OCI-LY1 (cell line): ENCODE data around the gene SPINT1.

Source experiments
- H2AFZ ChIP-seq: fragments of 200-600 bp; sonication (generic), shearing (Covaris generic); 2 replicates; pipeline ENCODE4 v1.6.0; 2014; ENCODE audit warnings: antibody characterized with exemption, mild to moderate bottlenecking, low read length
- H3F3A ChIP-seq: fragments of 200-600 bp; sonication (generic), shearing (Covaris generic); 2 replicates; pipeline ENCODE4 v1.6.0; 2014; ENCODE audit warnings: mild to moderate bottlenecking, antibody characterized with exemption, low read length, moderate library complexity; ENCODE audit not compliant: insufficient read depth
- H3K27ac ChIP-seq: fragments of 200-600 bp; sonication (generic); 2 replicates; pipeline ENCODE4 v1.5.1; 2014; ENCODE audit warnings: low read length, mixed run types, mild to moderate bottlenecking, low read depth; ENCODE audit not compliant: poor library complexity, severe bottlenecking
- H3K27me3 ChIP-seq: fragments of 200-600 bp; sonication (generic); 2 replicates; pipeline ENCODE4 v1.6.0; 2014; ENCODE audit warnings: antibody characterized with exemption, mild to moderate bottlenecking, low read length, moderate library complexity; ENCODE audit not compliant: insufficient read depth
- H3K36me3 ChIP-seq: fragments of 200-600 bp; sonication (generic); 2 replicates; pipeline ENCODE4 v1.6.1; 2014; ENCODE audit warnings: mild to moderate bottlenecking, antibody characterized with exemption, low read length, moderate library complexity, mixed read lengths; ENCODE audit not compliant: insufficient read depth
- H3K4me1 ChIP-seq: fragments of 200-600 bp; sonication (generic); 2 replicates; pipeline ENCODE4 v1.5.1; 2014; ENCODE audit warnings: mild to moderate bottlenecking, low read length, moderate library complexity; ENCODE audit not compliant: insufficient read depth, severe bottlenecking
- H3K4me2 ChIP-seq: fragments of 200-600 bp; sonication (generic), shearing (Covaris generic); 2 replicates; pipeline ENCODE4 v1.6.1; 2014; ENCODE audit warnings: low read length
- H3K4me3 ChIP-seq: fragments of 200-600 bp; sonication (generic); 2 replicates; pipeline ENCODE4 v1.5.1; 2014; ENCODE audit warnings: low read length, low read depth, mild to moderate bottlenecking, mixed read lengths; ENCODE audit not compliant: poor library complexity, severe bottlenecking
- H3K79me2 ChIP-seq: fragments of 200-600 bp; shearing (Covaris generic); 2 replicates; pipeline ENCODE4 v1.6.1; 2016; ENCODE audit warnings: mixed run types, low read length, mixed read lengths; ENCODE audit not compliant: insufficient read depth
- H3K9ac ChIP-seq: fragments of 200-600 bp; sonication (generic), shearing (Covaris generic); 2 replicates; pipeline ENCODE4 v1.6.1; 2014; ENCODE audit warnings: mild to moderate bottlenecking, low read length, mixed read lengths
- H3K9me2 ChIP-seq: fragments of 200-600 bp; sonication (generic), shearing (Covaris generic); 2 replicates; pipeline ENCODE4 v1.6.1; 2014; ENCODE audit warnings: low read depth, mild to moderate bottlenecking, low read length, mixed read lengths
- H3K9me3 ChIP-seq: fragments of 200-600 bp; shearing (Covaris generic); 2 replicates; pipeline ENCODE4 v1.6.1; 2014; ENCODE audit warnings: low read length, mixed read lengths
- H4K20me1 ChIP-seq: fragments of 200-600 bp; sonication (generic), shearing (Covaris generic); 2 replicates; pipeline ENCODE4 v1.6.0; 2016; ENCODE audit warnings: mild to moderate bottlenecking, low read length; ENCODE audit not compliant: insufficient read depth
- EZH2 ChIP-seq: fragments of 200-600 bp; sonication (generic), shearing (Covaris generic); IDR thresholded peaks from 2 replicates; pipeline ENCODE4 v1.8.0; 2017; ENCODE audit warnings: borderline replicate concordance, mixed run types, mild to moderate bottlenecking, antibody characterized with exemption, low read length, moderate library complexity, mixed read lengths
- TF ChIP-seq, protein P1 (sequence below): fragments of 200-600 bp; sonication (generic), shearing (Covaris generic); IDR thresholded peaks from 2 replicates; pipeline ENCODE4 v1.5.1; 2017; ENCODE audit warnings: mild to moderate bottlenecking, antibody characterized with exemption, low read length, moderate library complexity, mixed read lengths

The SPINT1 gene

DNA sequence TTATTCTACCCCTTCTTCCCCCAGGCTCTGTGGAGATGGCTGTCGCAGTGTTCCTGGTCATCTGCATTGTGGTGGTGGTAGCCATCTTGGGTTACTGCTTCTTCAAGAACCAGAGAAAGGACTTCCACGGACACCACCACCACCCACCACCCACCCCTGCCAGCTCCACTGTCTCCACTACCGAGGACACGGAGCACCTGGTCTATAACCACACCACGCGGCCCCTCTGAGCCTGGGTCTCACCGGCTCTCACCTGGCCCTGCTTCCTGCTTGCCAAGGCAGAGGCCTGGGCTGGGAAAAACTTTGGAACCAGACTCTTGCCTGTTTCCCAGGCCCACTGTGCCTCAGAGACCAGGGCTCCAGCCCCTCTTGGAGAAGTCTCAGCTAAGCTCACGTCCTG, 12.9 kb downstream of the SPINT1 start:
- Histone ChIP-seq H3K27me3 (no peaks in the 10 kb centered on the region), H3K9me3 (no peaks in the 10 kb centered on the region), H3K9ac (no peak overlapping the region), H3K27ac (no peak overlapping the region), H3F3A (no peaks in the 10 kb centered on the region), H3K79me2 (no peaks in the 10 kb centered on the region), H3K4me1 (peaks cover 4% of the 10 kb centered on the region), H2AFZ (no peak overlapping the region), H3K9me2 (no peaks in the 10 kb centered on the region), H4K20me1 (no peaks in the 10 kb centered on the region), H3K4me2 (no peak overlapping the region), H3K36me3 (peaks cover 14% of the 10 kb centered on the region; the same call in 1 of the 2 replicates), H3K4me3 (no peak overlapping the region)
- TF ChIP-seq EZH2, result no peak
- TF ChIP-seq, protein P1, sequence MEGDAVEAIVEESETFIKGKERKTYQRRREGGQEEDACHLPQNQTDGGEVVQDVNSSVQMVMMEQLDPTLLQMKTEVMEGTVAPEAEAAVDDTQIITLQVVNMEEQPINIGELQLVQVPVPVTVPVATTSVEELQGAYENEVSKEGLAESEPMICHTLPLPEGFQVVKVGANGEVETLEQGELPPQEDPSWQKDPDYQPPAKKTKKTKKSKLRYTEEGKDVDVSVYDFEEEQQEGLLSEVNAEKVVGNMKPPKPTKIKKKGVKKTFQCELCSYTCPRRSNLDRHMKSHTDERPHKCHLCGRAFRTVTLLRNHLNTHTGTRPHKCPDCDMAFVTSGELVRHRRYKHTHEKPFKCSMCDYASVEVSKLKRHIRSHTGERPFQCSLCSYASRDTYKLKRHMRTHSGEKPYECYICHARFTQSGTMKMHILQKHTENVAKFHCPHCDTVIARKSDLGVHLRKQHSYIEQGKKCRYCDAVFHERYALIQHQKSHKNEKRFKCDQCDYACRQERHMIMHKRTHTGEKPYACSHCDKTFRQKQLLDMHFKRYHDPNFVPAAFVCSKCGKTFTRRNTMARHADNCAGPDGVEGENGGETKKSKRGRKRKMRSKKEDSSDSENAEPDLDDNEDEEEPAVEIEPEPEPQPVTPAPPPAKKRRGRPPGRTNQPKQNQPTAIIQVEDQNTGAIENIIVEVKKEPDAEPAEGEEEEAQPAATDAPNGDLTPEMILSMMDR, result no peak

DNA sequence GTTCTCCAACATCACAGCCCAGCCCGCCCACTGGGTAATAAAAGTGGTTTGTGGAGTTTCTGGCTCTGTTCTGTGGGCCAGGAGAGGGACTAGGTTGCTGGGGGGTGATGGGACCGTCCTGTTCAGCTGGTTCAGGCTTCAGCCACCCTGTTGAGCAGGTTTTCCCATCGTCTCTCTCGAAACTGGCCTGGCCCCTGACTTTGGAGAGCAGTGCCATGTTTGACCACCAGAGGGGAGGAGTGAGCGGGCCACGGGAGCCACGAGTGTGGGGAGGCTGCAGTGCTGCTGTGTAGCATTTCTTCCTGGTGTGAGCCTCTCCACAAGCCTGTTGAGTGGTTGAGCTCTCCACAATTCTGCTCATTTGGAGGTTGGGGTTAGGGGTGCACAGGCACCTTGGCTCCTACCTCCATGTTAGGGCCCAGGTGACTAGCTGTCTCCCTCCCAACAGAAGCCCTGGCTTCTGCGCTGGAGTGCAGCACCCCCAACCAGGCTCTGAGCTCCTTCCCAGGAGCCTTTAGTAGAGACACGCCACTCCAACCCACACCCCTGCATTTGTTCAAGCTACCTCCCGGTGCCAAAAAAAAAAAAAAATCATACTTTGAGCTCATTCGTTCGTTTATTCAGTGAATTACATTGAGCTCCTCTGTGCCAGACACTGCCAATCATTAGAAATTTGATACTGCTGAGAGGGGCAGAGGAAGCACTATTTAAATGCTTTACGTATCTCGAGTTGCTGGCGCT, 13.9 kb downstream of the SPINT1 start:
- Histone ChIP-seq H3K27ac (no peak overlapping the region), H2AFZ (no peak overlapping the region), H3K36me3 (peaks cover 14% of the 10 kb centered on the region; the same call in 1 of the 2 replicates), H4K20me1 (no peaks in the 10 kb centered on the region), H3K27me3 (no peaks in the 10 kb centered on the region), H3K4me2 (no peak overlapping the region), H3F3A (no peaks in the 10 kb centered on the region), H3K4me1 (peaks cover 4% of the 10 kb centered on the region), H3K79me2 (no peaks in the 10 kb centered on the region), H3K9me3 (no peaks in the 10 kb centered on the region), H3K9me2 (no peaks in the 10 kb centered on the region), H3K4me3 (no peak overlapping the region), H3K9ac (no peak overlapping the region)
- no peak for TF ChIP-seq EZH2
- TF ChIP-seq, protein P1, result peak; percentile 94

DNA sequence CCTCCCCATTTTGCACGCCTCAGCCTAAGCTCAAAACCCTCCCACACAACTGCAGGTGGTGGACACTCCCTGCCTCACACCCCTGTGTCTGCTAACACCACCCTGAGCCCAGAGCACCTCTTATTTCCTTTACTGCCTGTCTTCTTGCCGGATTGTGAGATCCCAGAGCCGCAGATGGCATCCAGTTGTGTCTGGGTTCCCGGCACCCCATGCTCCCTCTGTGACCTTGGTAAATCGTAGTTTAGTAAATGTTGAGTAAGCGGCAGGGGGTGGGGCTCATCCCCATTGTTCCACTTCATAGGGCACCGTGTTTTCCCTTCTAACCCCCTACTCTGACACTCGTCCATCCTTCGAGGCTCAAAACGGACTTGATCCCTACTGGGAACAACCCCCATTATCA, 14.9 kb downstream of the SPINT1 start:
- no peaks in the 10 kb centered on the region for H3F3A ChIP-seq
- no peak overlapping the region for H2AFZ ChIP-seq
- H3K36me3 ChIP-seq, result peaks cover 7% of the 10 kb centered on the region; the same call in 1 of the 2 replicates
- H3K27ac ChIP-seq, result no peak overlapping the region
- no peaks in the 10 kb centered on the region for H3K79me2 ChIP-seq
- H3K9ac ChIP-seq, result no peak overlapping the region
- no peak overlapping the region for H3K4me3 ChIP-seq
- no peaks in the 10 kb centered on the region for H4K20me1 ChIP-seq
- no peaks in the 10 kb centered on the region for H3K9me3 ChIP-seq
- TF ChIP-seq EZH2, result no peak
- TF ChIP-seq, protein P1, result no peak
- H3K9me2 ChIP-seq, result no peaks in the 10 kb centered on the region
- H3K4me2 ChIP-seq, result no peak overlapping the region
- peaks cover 4% of the 10 kb centered on the region for H3K4me1 ChIP-seq
- H3K27me3 ChIP-seq, result no peaks in the 10 kb centered on the region
